DMS153 treated with DMSO at 0.1 percent for 48 hours (cell line): ENCODE results near the gene MAJIN.
"Not testable (repeated sequence)": the region's sequence is repeated elsewhere in the genome, so short reads cannot be mapped to it uniquely, and the experiment has no call there.

ENCODE experiments used
- DNase-seq: peaks from one replicate; lab custom pipeline; 2025; ENCODE audit not compliant: unreplicated experiment; lab: John Stamatoyannopoulos, UW

Gene MAJIN

DNA sequence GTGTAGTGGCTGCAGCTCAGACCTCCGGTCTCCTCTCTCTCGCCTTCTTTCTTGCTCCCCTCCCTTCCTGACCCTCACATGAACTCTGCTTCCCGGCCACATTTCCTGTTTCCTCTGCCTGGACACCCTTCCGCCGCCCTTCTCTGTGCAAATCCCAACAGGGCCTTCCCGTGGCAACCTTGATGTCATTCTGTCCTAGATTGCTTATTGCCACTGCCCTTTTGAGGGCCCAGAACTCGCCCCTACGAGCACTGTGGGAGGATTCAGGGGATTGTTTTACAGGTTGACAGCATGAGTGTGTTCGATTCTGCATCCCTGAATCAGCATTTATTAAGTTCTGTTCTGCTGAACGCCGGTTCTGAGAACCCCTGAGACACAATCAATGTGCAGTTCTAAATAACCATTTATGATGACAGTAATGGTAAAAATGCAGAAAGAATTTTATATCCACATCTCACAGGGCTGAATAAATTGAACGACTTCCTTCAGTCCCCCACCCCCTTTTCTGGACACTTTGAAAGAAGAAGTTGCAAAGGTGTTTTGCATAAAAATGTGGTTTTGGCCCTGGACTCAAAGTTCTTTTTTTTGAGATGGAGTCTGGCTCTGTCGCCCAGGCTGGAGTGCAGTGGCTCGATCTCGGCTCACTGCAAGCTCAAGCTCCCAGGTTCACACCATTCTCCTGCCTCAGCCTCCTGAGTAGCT, 18.5 kb upstream of the MAJIN start:
- no peak for DNase-seq

DNA sequence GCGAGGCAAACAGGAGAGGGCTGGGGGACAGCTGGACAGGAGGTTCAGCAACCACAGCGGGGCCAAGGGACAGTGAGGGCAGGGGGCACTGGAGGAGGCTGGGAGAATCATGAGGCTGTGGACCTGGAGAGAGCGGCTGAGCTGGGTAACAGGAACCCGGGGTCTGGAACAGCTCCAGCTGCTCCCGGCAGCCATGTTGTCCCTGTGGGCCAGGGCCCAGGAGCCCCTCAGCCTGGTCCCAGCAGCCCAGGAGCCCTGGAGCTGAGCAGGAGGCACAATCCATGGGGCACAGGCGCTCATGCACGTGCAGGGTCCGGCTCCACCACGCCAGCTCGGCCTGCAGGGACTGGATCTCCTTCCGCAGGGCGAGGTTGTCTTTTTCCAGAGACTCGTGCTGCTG, 17.5 kb upstream of the MAJIN start:
- no peak for DNase-seq

DNA sequence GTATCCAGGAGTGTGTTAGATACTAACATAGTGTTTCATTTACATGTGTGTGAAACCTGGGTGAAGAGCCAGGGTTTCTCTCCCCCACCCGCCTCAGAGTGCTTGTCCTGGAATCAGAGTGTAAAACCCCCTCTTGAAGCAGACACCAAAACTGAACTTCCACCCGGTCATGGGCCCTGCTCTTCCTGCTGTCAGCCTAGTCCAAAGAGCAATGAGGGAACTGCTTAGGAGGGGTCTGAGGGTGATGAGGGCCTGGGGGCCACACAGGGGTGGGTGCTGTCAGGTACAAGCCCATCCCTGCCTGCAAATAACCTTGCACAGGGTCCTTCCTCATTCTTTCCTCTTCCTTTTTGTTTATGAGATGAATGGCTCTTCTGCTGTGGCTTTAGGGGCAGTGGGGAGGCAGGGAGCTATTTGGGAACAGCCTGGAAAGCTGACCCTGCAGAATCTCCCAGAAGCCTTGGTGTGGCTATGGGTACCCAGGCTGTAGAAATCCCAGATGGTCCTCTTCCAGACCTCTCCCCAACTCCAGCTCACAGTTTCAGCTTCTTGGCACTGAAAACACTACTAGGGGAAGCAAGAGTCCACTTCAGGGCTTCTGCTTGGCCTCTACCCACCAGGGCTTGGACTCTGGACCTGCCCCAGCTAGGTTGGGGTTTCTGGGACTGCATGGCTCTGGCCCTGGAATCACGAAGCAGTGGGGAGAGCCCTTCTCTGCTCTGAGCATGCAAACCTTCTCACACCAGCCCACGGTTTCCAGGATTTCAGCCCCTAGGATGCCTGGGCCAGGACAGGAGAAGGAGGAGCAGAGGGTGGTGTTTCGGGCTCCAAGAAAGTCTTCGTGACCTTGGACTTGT, 16.3 kb upstream of the MAJIN start:
- DNase-seq = no peak

DNA sequence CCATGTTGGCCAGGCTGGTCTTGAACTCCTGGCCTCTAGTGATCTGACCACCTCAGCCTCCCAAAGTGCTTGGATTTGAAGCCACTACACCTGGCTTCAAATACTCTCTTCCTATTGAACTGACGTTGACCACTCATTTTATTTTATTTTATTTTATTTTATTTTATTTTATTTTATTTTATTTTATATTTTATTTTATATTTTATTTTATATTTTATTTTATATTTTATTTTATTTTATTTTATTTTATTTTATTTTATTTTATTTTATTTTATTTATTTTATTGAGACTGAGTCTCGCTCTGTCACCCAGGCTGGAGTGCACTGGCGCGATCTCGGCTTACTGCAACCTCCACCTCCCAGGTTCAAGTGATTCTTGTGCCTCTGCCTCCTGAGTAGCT, 11.4 kb upstream of the MAJIN start:
- DNase-seq = not testable (repeated sequence)

- no peak for DNase-seq
Measured at GRCh38 chr11:64976651-64977050, 4.7 kb upstream of the MAJIN start.

DNA sequence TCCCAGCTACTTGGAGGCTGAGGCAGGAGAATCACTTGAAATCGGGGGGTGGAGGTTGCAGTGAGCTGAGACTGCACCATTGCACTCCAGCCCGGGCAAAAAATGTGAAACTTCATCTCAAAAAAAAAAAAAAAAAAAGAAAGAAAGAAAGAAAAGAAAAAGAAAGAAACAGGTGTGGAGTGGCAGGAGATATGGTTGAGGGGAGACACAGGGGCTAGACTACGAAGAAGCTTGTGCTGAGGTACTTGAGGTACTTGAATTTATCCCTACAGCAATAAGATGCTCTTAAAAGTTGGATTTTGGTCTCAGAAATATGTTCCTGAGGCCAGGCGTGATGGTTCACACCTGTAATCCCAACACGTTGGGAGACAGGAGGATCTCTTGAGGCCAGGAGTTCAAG, 2.2 kb upstream of the MAJIN start:
- DNase-seq = no peak

GRCh38 chr11:64970731-64971151, 1.2 kb downstream of the MAJIN start:
- DNase-seq = no peak

GRCh38 chr11:64969209-64969608, 2.7 kb downstream of the MAJIN start:
- DNase-seq = no peak

- DNase-seq = no peak
Measured at GRCh38 chr11:64967375-64967774, 4.5 kb downstream of the MAJIN start.

- DNase-seq = no peak
Measured at GRCh38 chr11:64963072-64963631, 8.8 kb downstream of the MAJIN start.

DNA sequence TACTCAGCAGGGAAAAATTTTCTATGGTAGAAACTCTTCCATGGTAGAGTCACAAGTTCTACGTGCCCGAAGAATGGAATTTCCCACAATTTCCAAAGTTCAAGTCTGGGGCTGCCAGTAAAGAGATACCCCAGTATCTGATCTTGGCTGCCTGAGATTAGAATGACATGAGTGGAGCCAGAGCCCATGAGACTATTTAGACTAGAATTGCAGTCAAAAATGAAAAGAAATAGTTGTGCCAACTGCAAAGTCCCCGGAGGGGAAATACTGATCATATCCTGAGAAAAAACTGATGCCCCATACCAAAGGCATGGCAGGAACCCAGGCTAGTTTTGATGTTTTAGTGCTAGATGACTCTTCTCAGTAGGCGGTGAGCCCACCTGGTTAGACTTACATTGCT, 11.2 kb downstream of the MAJIN start:
- no peak for DNase-seq

DNA sequence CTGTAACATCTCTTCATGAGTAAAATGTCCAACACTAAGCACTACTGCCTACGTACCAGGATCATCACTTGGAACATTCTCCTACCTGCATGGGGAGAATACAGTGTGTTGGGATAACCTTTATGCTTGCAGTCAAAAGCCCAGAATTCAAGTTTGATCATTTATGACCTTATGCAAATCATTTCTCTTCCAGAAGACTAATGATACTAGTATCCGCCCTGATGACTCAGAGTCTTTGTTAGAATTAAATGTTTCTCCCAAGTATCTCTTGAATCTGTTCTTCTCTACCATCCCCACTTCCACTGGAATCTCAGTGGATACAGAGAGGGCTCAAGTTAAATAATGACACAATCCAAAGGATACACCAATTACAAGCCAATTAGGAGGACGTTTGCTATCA, 12.4 kb downstream of the MAJIN start:
- no peak for DNase-seq

- DNase-seq = no peak
Measured at GRCh38 chr11:64954201-64954600, 17.7 kb downstream of the MAJIN start.

DNA sequence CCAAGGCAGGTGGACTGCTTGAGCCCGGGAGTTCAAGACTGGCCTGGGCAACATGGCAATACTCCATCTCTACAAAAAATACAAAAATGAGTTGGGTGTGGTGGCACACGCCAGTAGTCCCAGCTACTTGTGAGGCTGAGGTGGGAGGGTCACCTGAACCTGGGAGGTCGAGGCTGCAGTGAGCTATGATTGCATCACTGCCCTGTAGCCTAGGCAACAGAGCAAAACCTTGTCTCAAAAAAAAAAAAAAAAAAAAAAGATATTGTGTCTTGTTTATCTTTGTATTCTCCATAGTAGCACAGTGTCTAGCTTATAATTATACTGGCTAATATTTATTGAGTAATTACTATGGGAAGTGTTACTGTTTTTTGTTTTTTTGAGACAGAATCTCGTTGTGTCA, 20.4 kb downstream of the MAJIN start:
- DNase-seq = no peak

DNA sequence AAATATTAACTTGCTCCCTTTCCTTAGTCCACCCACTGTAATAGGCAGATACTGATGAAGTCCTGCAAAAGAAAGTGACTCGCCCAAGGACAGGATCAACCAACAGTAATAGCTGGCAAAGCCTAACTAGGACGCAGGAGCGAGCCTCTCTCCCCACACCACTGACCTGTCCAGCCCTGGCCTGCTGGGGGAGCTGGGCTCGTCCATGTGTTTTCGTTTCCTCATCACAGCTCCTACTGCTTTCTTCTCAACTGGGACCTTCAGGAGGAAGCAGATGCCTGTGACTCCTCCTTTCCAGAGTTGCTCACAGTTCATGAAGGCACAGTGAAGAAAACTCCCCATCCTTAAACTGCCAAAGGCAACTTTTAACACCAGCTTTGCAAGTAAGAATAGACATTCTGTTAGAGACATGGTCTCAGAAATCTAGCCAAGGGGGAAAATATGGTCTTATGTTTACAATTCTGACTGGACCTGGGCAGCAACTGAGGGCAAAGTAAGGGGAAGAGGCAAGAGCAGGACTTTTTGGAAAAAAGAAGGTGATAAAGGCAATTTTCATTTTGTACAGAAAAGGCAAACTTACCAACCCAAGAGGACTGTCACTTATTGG, 24.6 kb downstream of the MAJIN start:
- DNase-seq = no peak

DNA sequence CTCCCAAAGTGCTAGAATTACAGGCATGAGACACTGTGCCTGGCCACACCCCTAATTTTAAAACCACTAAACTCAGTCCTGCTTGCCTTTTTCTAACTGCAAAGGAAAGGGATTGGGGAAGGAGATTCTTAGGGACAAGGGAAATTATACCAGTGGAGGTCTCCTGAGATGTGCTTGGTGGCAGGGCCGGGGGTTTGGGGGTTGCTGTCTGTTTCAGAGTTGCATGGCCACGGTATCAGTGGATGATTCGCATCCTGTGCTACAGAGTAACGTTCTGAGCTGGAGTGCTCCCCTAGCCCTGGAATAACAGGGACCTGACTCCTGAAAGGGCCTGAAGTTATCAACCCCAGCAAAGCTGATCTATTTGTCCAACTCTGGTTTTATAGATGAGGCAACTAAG, 35.4 kb downstream of the MAJIN start:
- no peak for DNase-seq

GRCh38 chr11:64935359-64936081, 36.4 kb downstream of the MAJIN start, which contains the start of gene GPHA2:
Gene GPHA2, minus strand, starts transcription at chr11:64935893. Its CDS starts 433 bp downstream, at chr11:64935460.
- peak; percentile 19 for DNase-seq

- no peak for DNase-seq
Measured at GRCh38 chr11:64934682-64935358, 37.1 kb downstream of the MAJIN start.

DNA sequence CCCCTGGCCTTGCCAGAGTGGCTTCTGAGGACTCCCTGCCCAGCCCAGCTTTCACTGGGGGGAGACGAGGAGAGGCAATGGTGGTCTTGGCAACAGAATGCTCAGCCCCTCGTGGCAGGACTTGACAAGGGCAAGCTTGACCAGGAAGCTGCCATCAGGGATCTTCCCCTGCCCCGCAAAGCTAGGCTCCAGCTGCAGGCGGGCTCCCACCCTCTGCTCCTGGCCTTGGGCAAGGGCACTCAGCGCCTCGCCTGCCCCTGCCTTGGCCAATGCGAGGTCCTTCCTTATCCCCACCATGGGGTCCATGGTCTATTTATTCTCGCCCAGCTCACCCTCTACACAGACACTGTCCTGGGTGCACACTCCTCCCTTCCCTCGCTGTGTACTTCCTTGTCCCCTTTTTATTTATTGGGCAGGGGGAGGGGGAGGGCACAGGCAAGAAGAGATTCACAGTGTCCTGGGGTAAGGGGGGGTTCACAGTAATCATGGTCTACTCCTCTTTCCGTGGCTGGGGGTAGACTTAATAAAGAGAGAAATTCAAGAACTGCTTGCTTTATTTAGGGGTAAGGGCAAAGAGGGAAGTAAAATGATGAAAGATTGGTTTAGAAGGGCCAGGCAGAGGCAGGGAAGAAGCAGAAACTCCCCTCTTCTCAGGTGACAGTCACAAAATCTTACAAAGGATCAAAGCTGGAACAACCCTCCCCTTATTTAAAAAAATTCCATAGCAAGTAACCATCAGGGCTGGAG, 37.8 kb downstream of the MAJIN start:
- DNase-seq = no peak
